NCI-H2081 (cell line): ENCODE results near the gene EFR3B.
"Not testable (repeated sequence)": the region's sequence is repeated elsewhere in the genome, so short reads cannot be mapped to it uniquely, and the experiment has no call there.

Experiments used
- DNase-seq, 2 experiments: peaks; one replicate each; lab custom pipeline; 2025; lab: John Stamatoyannopoulos, UW

EFR3B gene

GRCh38 chr2:25105336-25106085, 63.6 kb downstream of the EFR3B start:
- DNase-seq = peak; percentile 22 to 78

- no peak for DNase-seq
Observed at GRCh38 chr2:25109822-25110221, 67.9 kb downstream of the EFR3B start.

- DNase-seq = no peak
Observed at GRCh38 chr2:25112113-25112512, 70.2 kb downstream of the EFR3B start.

GRCh38 chr2:25115249-25115883, 73.5 kb downstream of the EFR3B start:
- DNase-seq = no peak

- no peak for DNase-seq
Observed at GRCh38 chr2:25115902-25116301, 74.0 kb downstream of the EFR3B start.

GRCh38 chr2:25116956-25117355, 75.1 kb downstream of the EFR3B start:
- no peak for DNase-seq

GRCh38 chr2:25119263-25119662, 77.4 kb downstream of the EFR3B start:
- DNase-seq = no peak

- DNase-seq = no peak
Observed at GRCh38 chr2:25122367-25122766, 80.5 kb downstream of the EFR3B start.

GRCh38 chr2:25123682-25124081, 81.8 kb downstream of the EFR3B start:
- no peak for DNase-seq

- DNase-seq = no peak
Observed at GRCh38 chr2:25125189-25125588, 83.3 kb downstream of the EFR3B start.

GRCh38 chr2:25125976-25126375, 84.1 kb downstream of the EFR3B start:
- DNase-seq = no peak

- not testable (repeated sequence) for DNase-seq
Observed at GRCh38 chr2:25127071-25127470, 85.2 kb downstream of the EFR3B start.

GRCh38 chr2:25127646-25128045, 85.8 kb downstream of the EFR3B start:
- no peak for DNase-seq

- no peak for DNase-seq
Observed at GRCh38 chr2:25129901-25130520, 88.1 kb downstream of the EFR3B start.

- no peak for DNase-seq
Observed at GRCh38 chr2:25131253-25131566, 89.3 kb downstream of the EFR3B start.

- DNase-seq = no peak
Observed at GRCh38 chr2:25131567-25132298, 89.9 kb downstream of the EFR3B start.

GRCh38 chr2:25132299-25132635, 90.4 kb downstream of the EFR3B start:
- DNase-seq = no peak

- no peak for DNase-seq
Observed at GRCh38 chr2:25132693-25133092, 90.8 kb downstream of the EFR3B start.

GRCh38 chr2:25140535-25140934, 98.7 kb downstream of the EFR3B start:
- DNase-seq = not testable (repeated sequence)

- no peak for DNase-seq
Observed at GRCh38 chr2:25141120-25141519, 99.2 kb downstream of the EFR3B start.

- DNase-seq = no peak
Observed at GRCh38 chr2:25145803-25146202, 103.9 kb downstream of the EFR3B start.

- DNase-seq = no peak
Observed at GRCh38 chr2:25146896-25147295, 105.0 kb downstream of the EFR3B start.

- DNase-seq = no peak
Observed at GRCh38 chr2:25149646-25150045, 107.8 kb downstream of the EFR3B start.
